Fibroblast of villous mesenchyme (primary cell): ENCODE results near the gene STARD7. TPM values are rescaled to one million over a fixed set of nuclear protein-coding genes. Genes with fewer than 3 reads are reported as not detected.
"Not testable (repeated sequence)": the region's sequence is repeated elsewhere in the genome, so short reads cannot be mapped to it uniquely, and the experiment has no call there.

ENCODE experiments used
- DNase-seq: peaks from one replicate; pipeline ENCODE4 v3.0.0-alpha.2; 2010; ENCODE audit warnings: low read depth
- H3K4me3 ChIP-seq: 2 replicates; pipeline ENCODE4 v1.5.1; 2011; ENCODE audit warnings: low read depth, mild to moderate bottlenecking, low read length
- total RNA-seq: library from RNA; depleted of rRNA; stranded (reverse); fragments of >200 nt; gene quantifications from 2 replicates; pipeline ENCODE4 v1.2.3, GENCODE V29; 2012
- TF ChIP-seq, protein P1 (sequence below): IDR thresholded peaks from 2 replicates; pipeline ENCODE4 v1.5.1; 2012; ENCODE audit warnings: low read depth, mild to moderate bottlenecking, low read length; ENCODE audit not compliant: insufficient read depth

STARD7 gene
- total RNA-seq, 1 donor: 209 TPM

- DNase-seq: no peak
- TF ChIP-seq, protein P1, sequence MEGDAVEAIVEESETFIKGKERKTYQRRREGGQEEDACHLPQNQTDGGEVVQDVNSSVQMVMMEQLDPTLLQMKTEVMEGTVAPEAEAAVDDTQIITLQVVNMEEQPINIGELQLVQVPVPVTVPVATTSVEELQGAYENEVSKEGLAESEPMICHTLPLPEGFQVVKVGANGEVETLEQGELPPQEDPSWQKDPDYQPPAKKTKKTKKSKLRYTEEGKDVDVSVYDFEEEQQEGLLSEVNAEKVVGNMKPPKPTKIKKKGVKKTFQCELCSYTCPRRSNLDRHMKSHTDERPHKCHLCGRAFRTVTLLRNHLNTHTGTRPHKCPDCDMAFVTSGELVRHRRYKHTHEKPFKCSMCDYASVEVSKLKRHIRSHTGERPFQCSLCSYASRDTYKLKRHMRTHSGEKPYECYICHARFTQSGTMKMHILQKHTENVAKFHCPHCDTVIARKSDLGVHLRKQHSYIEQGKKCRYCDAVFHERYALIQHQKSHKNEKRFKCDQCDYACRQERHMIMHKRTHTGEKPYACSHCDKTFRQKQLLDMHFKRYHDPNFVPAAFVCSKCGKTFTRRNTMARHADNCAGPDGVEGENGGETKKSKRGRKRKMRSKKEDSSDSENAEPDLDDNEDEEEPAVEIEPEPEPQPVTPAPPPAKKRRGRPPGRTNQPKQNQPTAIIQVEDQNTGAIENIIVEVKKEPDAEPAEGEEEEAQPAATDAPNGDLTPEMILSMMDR: no peak
Measured at GRCh38 chr2:96164459-96165184, 44.0 kb downstream of the STARD7 start.

DNA sequence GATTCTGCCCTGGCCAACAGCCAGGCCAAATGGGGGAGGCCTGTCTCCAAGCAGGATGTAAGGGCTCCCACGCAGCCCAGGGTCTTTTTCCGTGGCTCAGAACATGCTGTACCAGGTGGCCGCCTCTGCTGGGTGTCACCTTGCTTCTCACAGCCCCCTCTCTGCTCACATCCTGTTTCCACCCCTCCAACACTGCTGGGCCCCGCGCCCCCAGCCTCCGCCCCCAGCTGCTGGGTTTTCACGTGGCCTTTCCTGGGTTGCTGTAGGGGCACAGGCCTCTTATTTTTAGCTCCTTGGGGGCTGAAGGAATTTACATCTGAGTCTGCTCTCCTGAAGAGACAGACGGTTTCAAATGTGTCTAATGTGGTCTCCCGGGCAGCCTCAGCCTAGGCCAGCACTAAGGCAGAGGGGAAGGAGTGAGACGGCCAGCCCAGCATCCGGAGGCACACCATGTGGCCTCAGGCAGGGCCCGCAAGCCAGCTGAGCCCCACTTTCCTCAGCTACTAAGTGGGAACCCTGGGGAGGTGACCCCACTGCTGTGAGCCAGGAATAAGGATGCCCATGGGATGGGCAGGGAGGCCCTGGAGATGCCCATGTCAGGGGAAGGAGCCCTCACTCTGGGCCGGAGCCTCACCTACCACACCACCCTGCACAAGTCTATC, 44.7 kb downstream of the STARD7 start:
- TF ChIP-seq, protein P1: no peak
- H3K4me3 ChIP-seq: no peak overlapping the region
- no peak for DNase-seq

More at GRCh38 chr2:96164459-96165184, 44.0 kb downstream of the STARD7 start:
- no peak overlapping the region for H3K4me3 ChIP-seq

GRCh38 chr2:96163415-96163767, 45.2 kb downstream of the STARD7 start:
- TF ChIP-seq, protein P1: no peak
- H3K4me3 ChIP-seq: no peak overlapping the region
- DNase-seq: no peak

DNA sequence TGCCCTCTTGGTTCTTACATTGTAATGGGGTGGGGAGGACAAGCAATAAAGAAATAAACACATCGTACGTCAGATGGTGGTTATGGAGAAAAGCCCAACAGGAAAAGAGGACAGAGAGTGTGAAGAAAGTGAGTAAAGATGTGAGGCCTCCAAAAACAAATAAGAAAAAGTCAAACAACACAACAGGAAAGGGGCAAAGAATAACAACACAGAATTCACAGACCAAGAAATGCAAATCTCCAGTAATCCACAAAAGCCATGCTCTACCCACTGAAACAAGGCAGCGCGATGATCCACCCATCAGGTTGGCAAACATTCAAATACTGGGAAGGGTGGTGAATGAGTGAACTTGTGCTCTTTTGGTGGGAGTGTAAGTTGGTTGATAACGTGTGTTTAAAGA, 46.7 kb downstream of the STARD7 start:
- TF ChIP-seq, protein P1: no peak
- DNase-seq: no peak
- H3K4me3 ChIP-seq: no peak overlapping the region

GRCh38 chr2:96160366-96160765, 48.3 kb downstream of the STARD7 start:
- not testable (repeated sequence) for H3K4me3 ChIP-seq, DNase-seq

GRCh38 chr2:96159084-96159830, 49.4 kb downstream of the STARD7 start:
- TF ChIP-seq, protein P1: no peak
- no peak overlapping the region for H3K4me3 ChIP-seq
- DNase-seq: no peak

DNA sequence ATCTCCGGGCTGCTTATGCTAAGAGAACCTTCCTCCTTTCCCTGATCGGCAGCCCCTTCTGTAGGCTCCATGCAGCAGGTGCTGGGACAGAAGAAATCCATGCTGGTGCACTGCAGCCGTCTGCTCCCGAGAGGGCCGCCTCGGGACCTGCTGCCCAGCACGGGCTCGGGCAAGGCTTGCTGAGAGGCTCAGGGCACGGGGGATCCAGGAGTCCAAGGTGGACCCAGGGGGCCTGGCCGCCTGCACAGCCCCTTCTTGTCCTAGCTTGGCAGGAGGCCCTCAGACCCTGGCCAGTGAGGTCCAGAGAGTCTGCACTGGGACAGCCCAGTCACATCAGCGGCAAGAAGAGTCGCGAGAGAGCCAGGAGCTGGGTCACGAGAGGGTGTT, 50.1 kb downstream of the STARD7 start:
- H3K4me3 ChIP-seq: no peak overlapping the region
- TF ChIP-seq, protein P1: no peak
- DNase-seq: no peak
